Measurements from ENCODE around the gene AOPEP.

AOPEP gene

DNA sequence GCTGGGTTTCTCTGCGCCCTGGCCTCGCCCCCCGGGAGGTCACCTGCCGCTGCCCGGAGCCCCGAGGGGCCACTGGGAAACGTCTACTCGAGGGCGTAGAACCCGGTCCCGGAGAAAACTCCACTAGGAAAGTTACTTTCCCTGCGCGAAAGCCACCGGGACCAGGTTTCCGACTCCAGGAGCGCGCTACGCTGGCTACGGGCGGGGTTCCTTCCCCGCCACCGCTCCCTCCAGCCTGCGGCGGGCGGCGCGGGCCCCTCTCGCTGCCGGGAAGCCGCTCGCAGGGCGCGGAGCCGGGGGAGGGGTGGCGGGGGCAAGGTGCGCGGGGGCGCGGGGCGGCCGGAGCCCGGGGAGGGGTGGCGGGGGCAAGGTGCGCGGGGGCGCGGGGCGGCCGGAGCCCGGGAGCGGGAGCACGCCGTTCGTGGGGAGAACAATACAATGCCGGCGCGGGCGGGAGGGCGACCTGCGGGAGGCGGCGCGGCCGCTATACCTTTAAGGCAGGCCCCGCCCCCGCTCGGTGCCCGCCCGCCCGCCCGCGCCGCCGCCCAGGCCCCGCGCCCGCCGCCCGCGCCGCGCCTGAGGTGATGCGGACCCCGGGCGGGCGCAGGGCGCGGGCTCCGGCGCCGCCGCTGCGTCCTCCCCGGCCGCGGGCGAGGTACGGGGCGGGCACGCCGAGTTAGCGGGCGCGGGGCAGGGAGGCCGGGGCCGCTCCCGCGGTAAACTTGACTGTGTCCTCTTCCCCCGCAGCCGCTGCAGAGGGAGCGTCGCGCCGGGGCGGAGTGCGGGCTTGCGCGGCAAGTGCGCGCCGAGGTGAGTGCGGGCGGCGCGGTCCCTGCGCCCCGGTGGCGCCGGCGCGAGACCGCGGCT is 278.1 kb downstream of the AOPEP start:
- H3K27ac ChIP-seq (ENCODE audit: low read length), result no peak overlapping the region
- H4K20me1 ChIP-seq (ENCODE audit: insufficient read depth, low read length), result no peaks in the 10 kb centered on the region
- H2AFZ ChIP-seq (ENCODE audit: low read depth, low read length), result peak overlapping the region; percentile 78; the same call in 1 of the 2 replicates
- H3K4me2 ChIP-seq (ENCODE audit: low read length), result peak overlapping the region; percentile 93
- H3K9me3 ChIP-seq (ENCODE audit: insufficient read depth, low read length), result no peaks in the 10 kb centered on the region
- H3K4me1 ChIP-seq (ENCODE audit: low read length), result peaks cover 6% of the 10 kb centered on the region
- H3K9ac ChIP-seq (ENCODE audit: low read length), result peak overlapping the region; percentile 75
- no peaks in the 10 kb centered on the region for H3K79me2 ChIP-seq (ENCODE audit: low read length)
- no peaks in the 10 kb centered on the region for H3K36me3 ChIP-seq (replicated peaks; ENCODE audit: low read depth, low read length)
- peaks cover 40% of the 10 kb centered on the region for H3K27me3 ChIP-seq (ENCODE audit: low read depth, low read length)
- TF ChIP-seq EZH2phosphoT487 (IDR thresholded peaks at IDR 0.05; ENCODE audit: low read depth), result no peak
- TF ChIP-seq, protein P1, sequence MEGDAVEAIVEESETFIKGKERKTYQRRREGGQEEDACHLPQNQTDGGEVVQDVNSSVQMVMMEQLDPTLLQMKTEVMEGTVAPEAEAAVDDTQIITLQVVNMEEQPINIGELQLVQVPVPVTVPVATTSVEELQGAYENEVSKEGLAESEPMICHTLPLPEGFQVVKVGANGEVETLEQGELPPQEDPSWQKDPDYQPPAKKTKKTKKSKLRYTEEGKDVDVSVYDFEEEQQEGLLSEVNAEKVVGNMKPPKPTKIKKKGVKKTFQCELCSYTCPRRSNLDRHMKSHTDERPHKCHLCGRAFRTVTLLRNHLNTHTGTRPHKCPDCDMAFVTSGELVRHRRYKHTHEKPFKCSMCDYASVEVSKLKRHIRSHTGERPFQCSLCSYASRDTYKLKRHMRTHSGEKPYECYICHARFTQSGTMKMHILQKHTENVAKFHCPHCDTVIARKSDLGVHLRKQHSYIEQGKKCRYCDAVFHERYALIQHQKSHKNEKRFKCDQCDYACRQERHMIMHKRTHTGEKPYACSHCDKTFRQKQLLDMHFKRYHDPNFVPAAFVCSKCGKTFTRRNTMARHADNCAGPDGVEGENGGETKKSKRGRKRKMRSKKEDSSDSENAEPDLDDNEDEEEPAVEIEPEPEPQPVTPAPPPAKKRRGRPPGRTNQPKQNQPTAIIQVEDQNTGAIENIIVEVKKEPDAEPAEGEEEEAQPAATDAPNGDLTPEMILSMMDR (IDR thresholded peaks at IDR 0.05; ENCODE audit: low read depth, low read length), result no peak
- H3K4me3 ChIP-seq (ENCODE audit: low read length), result peak overlapping the region; percentile 86

DNA sequence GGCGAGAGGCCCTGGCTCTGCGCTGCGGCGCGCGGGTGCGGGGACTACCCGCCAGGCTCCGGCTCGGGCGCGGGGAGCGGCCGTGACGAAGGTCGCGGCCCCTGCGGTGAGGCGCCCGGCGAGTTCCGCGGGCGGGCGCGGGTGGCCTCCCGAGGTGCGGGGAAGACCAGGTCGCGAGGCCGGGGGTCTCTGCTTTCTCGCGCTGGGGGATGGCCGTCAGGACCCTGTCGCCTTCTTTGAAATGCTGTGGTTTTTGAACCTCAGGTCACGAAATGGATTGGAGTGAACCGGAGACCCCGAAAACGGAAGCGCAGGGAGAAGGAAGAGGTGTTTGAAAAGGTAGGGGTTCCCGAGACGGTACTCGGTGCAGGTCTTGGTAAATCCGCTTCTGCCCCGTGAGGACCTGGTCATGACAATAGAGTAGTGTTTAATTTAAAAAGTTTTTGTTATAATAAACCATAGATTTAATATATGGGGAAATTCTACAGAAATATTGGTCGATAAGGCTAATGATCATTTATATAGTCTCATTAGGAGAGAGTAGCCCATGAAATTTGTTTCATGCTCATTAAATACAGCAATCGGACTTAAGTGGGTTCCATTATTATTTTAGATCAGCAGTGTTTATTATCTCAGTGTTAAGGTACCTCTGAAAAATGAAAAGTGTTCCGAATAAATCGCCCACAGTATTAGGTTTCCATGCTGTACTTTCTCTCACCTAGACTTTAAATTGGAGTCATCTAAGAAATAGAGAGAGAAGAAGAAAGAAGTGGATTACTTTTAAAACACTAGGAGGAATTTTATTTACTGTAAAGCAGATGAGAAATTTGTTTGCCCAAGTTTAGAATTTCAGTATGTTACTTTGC is 279.0 kb downstream of the AOPEP start:
- peak overlapping the region; percentile 70 for H3K4me2 ChIP-seq (ENCODE audit: low read length)
- peak overlapping the region; percentile 50 for H3K9ac ChIP-seq (ENCODE audit: low read length)
- no peak overlapping the region for H3K27ac ChIP-seq (ENCODE audit: low read length)
- no peaks in the 10 kb centered on the region for H3K36me3 ChIP-seq (replicated peaks; ENCODE audit: low read depth, low read length)
- 0 out of 2 replicates have a peak overlapping the region, but pooled peaks have one; percentile 42 for H2AFZ ChIP-seq (ENCODE audit: low read depth, low read length)
- H3K27me3 ChIP-seq (ENCODE audit: low read depth, low read length), result peaks cover 40% of the 10 kb centered on the region
- peaks cover 6% of the 10 kb centered on the region for H3K4me1 ChIP-seq (ENCODE audit: low read length)
- peak overlapping the region; percentile 84 for H3K4me3 ChIP-seq (ENCODE audit: low read length)
- no peaks in the 10 kb centered on the region for H3K79me2 ChIP-seq (ENCODE audit: low read length)
- TF ChIP-seq EZH2phosphoT487 (IDR thresholded peaks at IDR 0.05; ENCODE audit: low read depth), result no peak
- TF ChIP-seq, protein P1 (IDR thresholded peaks at IDR 0.05; ENCODE audit: low read depth, low read length), result no peak
- H3K9me3 ChIP-seq (ENCODE audit: insufficient read depth, low read length), result no peaks in the 10 kb centered on the region
- H4K20me1 ChIP-seq (ENCODE audit: insufficient read depth, low read length), result no peaks in the 10 kb centered on the region

DNA sequence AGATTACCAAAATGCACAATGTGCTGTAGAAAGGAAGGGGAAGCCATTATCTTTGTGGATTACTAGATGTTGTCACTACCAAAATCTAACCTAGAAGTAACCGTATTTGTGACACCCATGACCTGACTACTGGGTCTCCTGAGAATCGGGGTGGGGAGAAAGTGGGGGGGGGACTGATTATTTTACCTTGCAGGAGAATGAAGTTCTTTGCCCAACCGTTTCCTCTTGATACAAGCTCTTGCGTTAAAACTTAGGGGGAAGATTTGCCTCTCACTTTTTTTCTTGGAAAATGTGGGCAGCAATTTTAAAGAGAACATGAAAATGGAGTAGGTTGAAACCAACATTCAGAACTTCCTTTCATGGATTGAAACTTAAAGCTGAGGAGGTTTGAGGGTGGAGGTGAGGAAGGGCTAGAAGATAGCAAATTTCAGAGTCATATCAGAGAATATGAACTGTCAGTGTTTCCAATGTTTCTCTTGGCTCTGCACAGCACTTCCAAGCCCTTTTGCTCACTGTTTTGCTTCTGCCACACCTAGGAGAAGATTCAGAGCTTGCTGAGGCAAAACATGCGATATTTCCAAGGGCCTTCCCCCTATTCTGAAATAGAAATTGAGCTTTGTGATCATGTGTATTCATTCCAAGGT is 280.8 kb downstream of the AOPEP start:
- H3K9ac ChIP-seq (ENCODE audit: low read length), result no peak overlapping the region
- TF ChIP-seq, protein P1 (IDR thresholded peaks at IDR 0.05; ENCODE audit: low read depth, low read length), result no peak
- TF ChIP-seq EZH2phosphoT487 (IDR thresholded peaks at IDR 0.05; ENCODE audit: low read depth), result no peak
- no peaks in the 10 kb centered on the region for H3K79me2 ChIP-seq (ENCODE audit: low read length)
- no peak overlapping the region for H3K4me3 ChIP-seq (ENCODE audit: low read length)
- no peak overlapping the region for H2AFZ ChIP-seq (ENCODE audit: low read depth, low read length)
- H3K4me2 ChIP-seq (ENCODE audit: low read length), result no peak overlapping the region
- H4K20me1 ChIP-seq (ENCODE audit: insufficient read depth, low read length), result no peaks in the 10 kb centered on the region
- no peaks in the 10 kb centered on the region for H3K9me3 ChIP-seq (ENCODE audit: insufficient read depth, low read length)
- H3K4me1 ChIP-seq (ENCODE audit: low read length), result peaks cover 6% of the 10 kb centered on the region
- H3K36me3 ChIP-seq (replicated peaks; ENCODE audit: low read depth, low read length), result no peaks in the 10 kb centered on the region
- no peak overlapping the region for H3K27ac ChIP-seq (ENCODE audit: low read length)
- H3K27me3 ChIP-seq (ENCODE audit: low read depth, low read length), result peaks cover 31% of the 10 kb centered on the region

Data from OCI-LY3 (cell line).